Measurements from ENCODE around the gene EBF3. TPM values are rescaled to one million over a fixed set of nuclear protein-coding genes. Genes with fewer than 3 reads are reported as not detected.

Gene EBF3
- total RNA-seq, 2 experiments from 2014 or later: not detected

DNA sequence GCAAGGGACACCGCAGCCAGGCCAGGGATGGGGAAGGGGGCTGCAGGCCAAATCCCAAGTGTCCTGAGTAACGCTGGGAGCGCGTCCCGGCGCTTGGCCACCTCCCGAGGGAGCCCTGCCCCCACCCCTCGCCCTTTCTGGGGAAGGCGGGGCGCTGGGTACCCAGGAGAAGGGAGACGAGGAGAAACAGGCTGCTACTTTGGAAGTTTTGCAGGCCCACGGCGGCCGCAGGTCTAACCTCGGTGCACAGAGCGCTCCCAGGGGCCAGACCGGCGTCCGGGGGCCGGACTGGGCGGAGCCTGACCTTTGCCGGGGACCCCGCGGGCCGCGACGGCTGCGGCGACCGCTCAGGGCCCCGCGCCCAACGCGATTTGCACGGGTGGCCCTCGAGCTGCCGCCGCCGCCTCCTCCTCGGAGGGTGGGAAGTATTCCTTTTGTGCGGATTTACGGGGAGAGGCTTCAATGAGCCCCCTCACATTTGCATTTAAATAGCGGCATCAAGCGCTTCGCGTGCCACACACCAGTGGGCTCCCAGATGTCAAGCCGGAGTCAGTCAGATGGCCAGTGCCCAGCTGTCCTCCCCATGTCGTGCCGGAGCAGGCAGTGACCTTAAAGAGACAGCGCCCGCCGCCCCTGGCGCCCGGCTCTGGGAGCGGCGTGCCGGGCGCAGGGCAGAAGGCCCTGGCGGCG is 3.0 kb upstream of the EBF3 start:
- no peak overlapping the region for H3K4me3 ChIP-seq (ENCODE audit: low read length)
- peaks cover 30% of the 10 kb centered on the region for H3K4me1 Mint-ChIP-seq (ENCODE audit: low read depth)
- H3K9me3 Mint-ChIP-seq: no peaks in the 10 kb centered on the region
- no peak for DNase-seq
- peaks cover 70 to 82% of the 10 kb centered on the region in 2 experiments for H3K27me3 ChIP-seq (ENCODE audit: control insufficient read depth in 1 of 2, insufficient read depth in 2 of 2, low read length in 2 of 2)
- ChIA-PET CTCF (no interaction called here), POLR2A (no interaction called here)
- no peak for ATAC-seq (ENCODE audit: poor library complexity)
- H3K27ac Mint-ChIP-seq: no peak overlapping the region
- no peaks in the 10 kb centered on the region for H3K36me3 ChIP-seq (ENCODE audit: insufficient read depth, low read length)
- H3K27ac ChIP-seq (ENCODE audit: low read depth in 1 of 2, low read length in 2 of 2): no peak overlapping the region
- no peaks in the 10 kb centered on the region for H3K36me3 Mint-ChIP-seq (ENCODE audit: low read depth)
- intact Hi-C loops (cut with DNase I, micrococcal nuclease): loop anchor here in 1 of 2 experiments (10.0 kb wide), 3 partner anchors 138 to 502 kb away; partner anchors contain the start of genes GLRX3 and MGMT
- no peak for TF ChIP-seq CTCF (IDR thresholded peaks at IDR 0.05)
- H3K27me3 Mint-ChIP-seq: peaks cover 72% of the 10 kb centered on the region
- peaks cover 0 to 54% of the 10 kb centered on the region in 2 experiments for H3K9me3 ChIP-seq (ENCODE audit: control insufficient read depth in 1 of 2, insufficient read depth in 1 of 2, low read length in 2 of 2)
- H3K4me1 ChIP-seq (ENCODE audit: insufficient read depth, low read length): peaks cover 40% of the 10 kb centered on the region
- no peak overlapping the region for H3K4me3 Mint-ChIP-seq

GRCh38 chr10:129966370-129966888 is 2.4 kb upstream of the EBF3 start:
- intact Hi-C loops (cut with DNase I, micrococcal nuclease): loop anchor here in 1 of 2 experiments (10.0 kb wide), 3 partner anchors 138 to 502 kb away; partner anchors contain the start of genes GLRX3 and MGMT
- Mint-ChIP-seq H3K27me3 (peaks cover 73% of the 10 kb centered on the region), H3K27ac (peak overlapping the region; percentile 17), H3K36me3 (ENCODE audit: low read depth) (no peaks in the 10 kb centered on the region), H3K4me3 (peak overlapping the region; percentile 11), H3K4me1 (ENCODE audit: low read depth) (peaks cover 32% of the 10 kb centered on the region), H3K9me3 (no peaks in the 10 kb centered on the region)
- ATAC-seq (ENCODE audit: poor library complexity) (no peak), DNase-seq (no peak)
- Histone ChIP-seq H3K36me3 (ENCODE audit: insufficient read depth, low read length) (no peaks in the 10 kb centered on the region), H3K27me3 (ENCODE audit: control insufficient read depth in 1 of 2, insufficient read depth in 2 of 2, low read length in 2 of 2) (peaks cover 71 to 85% of the 10 kb centered on the region in 2 experiments), H3K4me3 (ENCODE audit: low read length) (no peak overlapping the region), H3K27ac (ENCODE audit: low read depth in 1 of 2, low read length in 2 of 2) (no peak overlapping the region), H3K4me1 (ENCODE audit: insufficient read depth, low read length) (peaks cover 40% of the 10 kb centered on the region), H3K9me3 (ENCODE audit: control insufficient read depth in 1 of 2, insufficient read depth in 1 of 2, low read length in 2 of 2) (peaks cover 0 to 54% of the 10 kb centered on the region in 2 experiments)
- ChIA-PET POLR2A (no interaction called here), CTCF (no interaction called here)
- TF ChIP-seq CTCF (IDR thresholded peaks at IDR 0.05): no peak

- peaks cover 76% of the 10 kb centered on the region for H3K27me3 Mint-ChIP-seq
- CTCF ChIA-PET: no interaction called here
These were observed 1.9 kb upstream of the EBF3 start for GRCh38 chr10:129965959-129966358.

More at GRCh38 chr10:129965959-129966358, 1.9 kb upstream of the EBF3 start:
- Histone ChIP-seq H3K36me3 (ENCODE audit: insufficient read depth, low read length) (no peaks in the 10 kb centered on the region), H3K4me1 (ENCODE audit: insufficient read depth, low read length) (peaks cover 38% of the 10 kb centered on the region), H3K27ac (ENCODE audit: low read depth in 1 of 2, low read length in 2 of 2) (no peak overlapping the region), H3K4me3 (ENCODE audit: low read length) (no peak overlapping the region), H3K27me3 (ENCODE audit: control insufficient read depth in 1 of 2, insufficient read depth in 2 of 2, low read length in 2 of 2) (peaks cover 75 to 88% of the 10 kb centered on the region in 2 experiments), H3K9me3 (ENCODE audit: control insufficient read depth in 1 of 2, insufficient read depth in 1 of 2, low read length in 2 of 2) (peaks cover 0 to 54% of the 10 kb centered on the region in 2 experiments)
- POLR2A ChIA-PET: no interaction called here
- Mint-ChIP-seq H3K4me1 (ENCODE audit: low read depth) (peaks cover 32% of the 10 kb centered on the region), H3K4me3 (peak overlapping the region; percentile 65), H3K27ac (peak overlapping the region; percentile 17), H3K9me3 (no peaks in the 10 kb centered on the region), H3K36me3 (ENCODE audit: low read depth) (no peaks in the 10 kb centered on the region)
- DNase-seq: no peak
- no peak for TF ChIP-seq CTCF (IDR thresholded peaks at IDR 0.05)
- ATAC-seq (ENCODE audit: poor library complexity): no peak
- intact Hi-C loops (cut with DNase I, micrococcal nuclease): loop anchor here in 1 of 2 experiments (10.0 kb wide), 3 partner anchors 139 to 501 kb away; partner anchors contain the start of genes GLRX3 and MGMT
